DMS79 treated with DMSO at 0.1 percent for 48 hours (cell line): ENCODE data around the gene DPP10.
"Not testable (repeated sequence)": the region's sequence is repeated elsewhere in the genome, so short reads cannot be mapped to it uniquely, and the experiment has no call there.

Source experiments
- DNase-seq: peaks from one replicate; lab custom pipeline; 2025; lab: John Stamatoyannopoulos, UW

The DPP10 gene

GRCh38 chr2:114442510-114442909, at the start of gene DPP10:
TSS of gene DPP10 (plus strand) at chr2:114442641.
- DNase-seq: no peak

- no peak for DNase-seq
These were observed 41.6 kb upstream of the DPP10 start for GRCh38 chr2:114400890-114401289.

- no peak for DNase-seq
These were observed 37.0 kb upstream of the DPP10 start for GRCh38 chr2:114405247-114406116.

- DNase-seq: no peak
These were observed 36.1 kb upstream of the DPP10 start for GRCh38 chr2:114406347-114406746.

- DNase-seq: not testable (repeated sequence)
These were observed 35.1 kb upstream of the DPP10 start for GRCh38 chr2:114407353-114407752.

GRCh38 chr2:114421781-114422180, 20.7 kb upstream of the DPP10 start:
- DNase-seq: no peak

GRCh38 chr2:114424699-114425098, 17.7 kb upstream of the DPP10 start:
- DNase-seq: no peak

GRCh38 chr2:114426756-114427155, 15.7 kb upstream of the DPP10 start:
- no peak for DNase-seq

GRCh38 chr2:114436329-114436728, 6.1 kb upstream of the DPP10 start:
- DNase-seq: no peak

- DNase-seq: no peak
These were observed 4.1 kb downstream of the DPP10 start for GRCh38 chr2:114446571-114446970.

- DNase-seq: no peak
These were observed 8.2 kb downstream of the DPP10 start for GRCh38 chr2:114450639-114451038.

- DNase-seq: no peak
These were observed 14.1 kb downstream of the DPP10 start for GRCh38 chr2:114456566-114456965.

- no peak for DNase-seq
These were observed 15.5 kb downstream of the DPP10 start for GRCh38 chr2:114457956-114458355.

- no peak for DNase-seq
These were observed 18.7 kb downstream of the DPP10 start for GRCh38 chr2:114461116-114461515.

GRCh38 chr2:114464961-114465706, 22.7 kb downstream of the DPP10 start:
- DNase-seq: no peak

- no peak for DNase-seq
These were observed 25.9 kb downstream of the DPP10 start for GRCh38 chr2:114468343-114468742.

GRCh38 chr2:114472246-114472645, 29.8 kb downstream of the DPP10 start:
- no peak for DNase-seq

- DNase-seq: no peak
These were observed 30.3 kb downstream of the DPP10 start for GRCh38 chr2:114472726-114473125.

- DNase-seq: no peak
These were observed 46.5 kb downstream of the DPP10 start for GRCh38 chr2:114488841-114489530.

GRCh38 chr2:114495046-114495445, 52.6 kb downstream of the DPP10 start:
- DNase-seq: no peak

GRCh38 chr2:114496959-114497358, 54.5 kb downstream of the DPP10 start:
- DNase-seq: no peak

GRCh38 chr2:114499101-114499500, 56.7 kb downstream of the DPP10 start:
- DNase-seq: no peak

GRCh38 chr2:114507744-114508143, 65.3 kb downstream of the DPP10 start:
- DNase-seq: no peak
